Skeletal muscle satellite cell (primary cell): ENCODE results near the gene CCDC9B.

Experiments used
- H3K27me3 ChIP-seq: 2 replicates; pipeline ENCODE4 v1.7.0; 2013; ENCODE audit warnings: low read length; ENCODE audit not compliant: control insufficient read depth, insufficient read depth
- H3K36me3 ChIP-seq: 2 replicates; pipeline ENCODE4 v1.7.0; 2013; ENCODE audit warnings: mild to moderate bottlenecking, control low read depth, low read length; ENCODE audit not compliant: insufficient read depth
- H3K4me1 ChIP-seq: 2 replicates; pipeline ENCODE4 v1.7.0; 2013; ENCODE audit warnings: low read length; ENCODE audit not compliant: control insufficient read depth, insufficient read depth
- H3K4me2 ChIP-seq: 2 replicates; pipeline ENCODE4 v1.7.0; 2013; ENCODE audit warnings: mild to moderate bottlenecking, low read length
- H3K4me3 ChIP-seq: 2 replicates; pipeline ENCODE4 v1.7.0; 2013; ENCODE audit warnings: low read length
- H3K9ac ChIP-seq: 2 replicates; pipeline ENCODE4 v1.7.0; 2013; ENCODE audit warnings: mild to moderate bottlenecking, low read depth, low read length, moderate library complexity
- H3K9me3 ChIP-seq: replicated peaks from 2 replicates; pipeline ENCODE4 v1.7.0; 2013; ENCODE audit warnings: mild to moderate bottlenecking, control low read depth, low read length

The CCDC9B gene

GRCh38 chr15:40300771-40301170, 40.0 kb downstream of the CCDC9B start:
- no peaks in the 10 kb centered on the region for H3K4me1 ChIP-seq
- no peak overlapping the region for H3K9ac ChIP-seq
- peaks cover 81% of the 10 kb centered on the region for H3K27me3 ChIP-seq
- H3K4me3 ChIP-seq, result no peak overlapping the region
- H3K4me2 ChIP-seq, result no peak overlapping the region
- no peaks in the 10 kb centered on the region for H3K36me3 ChIP-seq
- H3K9me3 ChIP-seq, result peaks cover 7% of the 10 kb centered on the region

DNA sequence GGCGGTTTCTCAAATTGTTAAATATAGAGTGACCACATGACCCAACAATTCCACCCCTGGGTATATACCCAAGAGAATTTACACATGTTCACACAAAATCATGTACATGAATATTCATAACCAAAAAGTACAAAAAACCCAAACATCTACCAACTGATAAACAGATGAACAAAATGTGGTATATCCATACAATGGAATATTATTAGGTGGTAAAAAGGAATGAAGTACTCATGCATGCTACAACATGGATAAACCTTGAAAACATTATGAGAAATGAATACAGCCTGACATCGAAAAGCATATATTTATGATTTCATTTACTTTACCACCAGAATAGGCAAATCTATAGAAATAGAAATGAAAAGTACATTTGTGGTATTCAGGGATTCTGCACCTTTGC, 40.4 kb downstream of the CCDC9B start:
- no peak overlapping the region for H3K4me2 ChIP-seq
- no peaks in the 10 kb centered on the region for H3K4me1 ChIP-seq
- peaks cover 7% of the 10 kb centered on the region for H3K9me3 ChIP-seq
- H3K4me3 ChIP-seq, result no peak overlapping the region
- H3K36me3 ChIP-seq, result no peaks in the 10 kb centered on the region
- no peak overlapping the region for H3K9ac ChIP-seq
- peaks cover 81% of the 10 kb centered on the region for H3K27me3 ChIP-seq

DNA sequence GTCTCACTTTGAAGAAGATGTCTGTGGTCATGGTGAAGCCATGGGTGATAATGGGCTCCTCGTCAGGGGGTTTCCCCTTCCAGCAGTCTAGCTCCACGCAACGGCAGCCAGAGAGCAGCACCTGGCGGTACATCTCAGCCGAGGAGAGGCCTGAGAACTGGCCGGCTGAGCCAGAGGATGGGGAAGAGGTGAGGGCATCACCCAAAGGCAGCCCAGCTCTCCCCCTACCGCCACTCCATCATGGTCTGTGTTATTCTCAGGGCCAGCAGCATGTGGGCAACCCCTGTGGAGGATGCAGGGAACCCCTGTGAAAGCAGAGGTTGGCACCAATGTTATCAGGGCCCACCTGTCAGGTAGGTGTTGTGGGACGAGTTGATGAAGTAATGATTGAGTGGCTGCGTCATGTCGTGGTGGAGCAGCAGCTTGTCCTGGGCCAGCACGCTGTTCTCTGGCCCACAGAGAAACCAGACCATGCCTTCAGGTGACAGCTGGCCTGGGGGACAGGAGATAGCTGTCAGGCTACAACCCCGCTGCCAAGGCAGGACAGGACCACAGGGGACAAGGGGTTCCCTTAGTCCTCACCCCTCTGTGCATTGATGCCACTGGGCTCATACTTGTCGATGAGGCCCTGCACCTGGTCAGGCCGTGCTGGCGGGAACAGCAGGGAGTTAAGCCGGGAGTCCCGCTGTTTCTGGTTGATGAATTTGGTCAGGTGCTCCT, 42.4 kb downstream of the CCDC9B start:
- H3K9me3 ChIP-seq, result peaks cover 7% of the 10 kb centered on the region
- H3K4me3 ChIP-seq, result no peak overlapping the region
- peaks cover 84% of the 10 kb centered on the region for H3K27me3 ChIP-seq
- H3K4me1 ChIP-seq, result no peaks in the 10 kb centered on the region
- no peak overlapping the region for H3K9ac ChIP-seq
- H3K36me3 ChIP-seq, result no peaks in the 10 kb centered on the region
- H3K4me2 ChIP-seq, result no peak overlapping the region

DNA sequence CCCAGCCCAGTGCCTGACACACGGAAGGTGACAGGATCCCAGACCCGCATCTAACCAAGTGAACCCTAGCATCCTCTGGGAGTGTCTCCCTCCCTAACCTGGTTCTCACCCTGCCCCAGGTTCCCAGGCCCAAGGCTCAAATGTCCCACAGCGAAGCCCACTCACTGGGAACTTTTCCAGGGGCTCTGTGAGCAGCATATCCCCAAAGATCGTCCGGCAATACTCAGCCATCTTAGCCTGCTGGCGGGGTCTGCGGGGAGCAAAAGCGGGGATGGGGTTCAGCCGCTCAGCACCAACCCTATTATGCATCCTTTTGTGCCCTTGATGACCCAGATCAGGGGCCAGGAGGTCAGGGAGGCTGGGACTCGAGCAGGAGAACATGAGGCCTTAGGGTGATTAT, 43.4 kb downstream of the CCDC9B start:
- Histone ChIP-seq H3K36me3 (no peaks in the 10 kb centered on the region), H3K4me1 (no peaks in the 10 kb centered on the region), H3K27me3 (peaks cover 83% of the 10 kb centered on the region), H3K4me2 (no peak overlapping the region), H3K4me3 (no peak overlapping the region), H3K9me3 (peaks cover 7% of the 10 kb centered on the region), H3K9ac (no peak overlapping the region)

- H3K27me3 ChIP-seq, result peaks cover 83% of the 10 kb centered on the region
- H3K4me3 ChIP-seq, result no peak overlapping the region
- no peak overlapping the region for H3K9ac ChIP-seq
- no peaks in the 10 kb centered on the region for H3K4me1 ChIP-seq
- no peaks in the 10 kb centered on the region for H3K36me3 ChIP-seq
- H3K9me3 ChIP-seq, result peaks cover 7% of the 10 kb centered on the region
- no peak overlapping the region for H3K4me2 ChIP-seq
Measured at GRCh38 chr15:40296561-40297230, 44.0 kb downstream of the CCDC9B start.

- Histone ChIP-seq H3K36me3 (no peaks in the 10 kb centered on the region), H3K4me1 (peaks cover 5% of the 10 kb centered on the region), H3K4me2 (no peak overlapping the region), H3K4me3 (no peak overlapping the region), H3K9me3 (peaks cover 7% of the 10 kb centered on the region), H3K27me3 (peaks cover 84% of the 10 kb centered on the region), H3K9ac (no peak overlapping the region)
Measured at GRCh38 chr15:40295877-40296560, 44.7 kb downstream of the CCDC9B start.

DNA sequence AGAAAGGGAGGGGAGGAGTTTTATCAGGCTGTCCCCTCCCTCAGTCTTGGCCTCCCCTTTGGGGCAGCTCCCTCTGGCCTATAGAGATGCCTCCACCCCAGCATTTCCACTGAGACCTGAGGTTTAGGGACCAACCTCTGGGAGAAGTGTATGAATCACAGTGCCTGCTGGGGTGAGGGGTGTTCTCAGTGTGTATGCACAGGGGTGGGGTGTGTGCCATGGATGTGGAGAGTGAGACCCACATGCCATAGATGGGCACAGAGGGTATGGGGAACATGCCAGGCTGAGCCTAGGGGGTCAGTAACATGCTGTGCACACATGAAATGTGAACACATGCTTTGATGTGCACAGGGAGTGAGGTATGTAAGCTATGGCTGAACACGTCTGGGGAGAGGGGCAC, 45.4 kb downstream of the CCDC9B start:
- H3K36me3 ChIP-seq, result no peaks in the 10 kb centered on the region
- no peak overlapping the region for H3K4me3 ChIP-seq
- H3K4me2 ChIP-seq, result no peak overlapping the region
- peaks cover 82% of the 10 kb centered on the region for H3K27me3 ChIP-seq
- peaks cover 2% of the 10 kb centered on the region for H3K9me3 ChIP-seq
- no peak overlapping the region for H3K9ac ChIP-seq
- H3K4me1 ChIP-seq, result peaks cover 7% of the 10 kb centered on the region

- Histone ChIP-seq H3K4me2 (no peak overlapping the region), H3K4me3 (no peak overlapping the region), H3K36me3 (no peaks in the 10 kb centered on the region), H3K27me3 (peaks cover 90% of the 10 kb centered on the region), H3K4me1 (peaks cover 7% of the 10 kb centered on the region), H3K9me3 (no peaks in the 10 kb centered on the region), H3K9ac (no peak overlapping the region)
Measured at GRCh38 chr15:40293905-40294895, 46.5 kb downstream of the CCDC9B start.

GRCh38 chr15:40293006-40293405, 47.7 kb downstream of the CCDC9B start:
- Histone ChIP-seq H3K4me3 (no peak overlapping the region), H3K27me3 (peaks cover 89% of the 10 kb centered on the region)

GRCh38 chr15:40292246-40292645, 48.5 kb downstream of the CCDC9B start:
- no peaks in the 10 kb centered on the region for H3K36me3 ChIP-seq
- H3K27me3 ChIP-seq, result peaks cover 89% of the 10 kb centered on the region
- H3K4me2 ChIP-seq, result no peak overlapping the region
- no peak overlapping the region for H3K9ac ChIP-seq
- H3K4me3 ChIP-seq, result no peak overlapping the region
- H3K4me1 ChIP-seq, result peaks cover 7% of the 10 kb centered on the region
- H3K9me3 ChIP-seq, result no peaks in the 10 kb centered on the region

More at GRCh38 chr15:40293006-40293405, 47.7 kb downstream of the CCDC9B start:
- H3K4me2 ChIP-seq, result no peak overlapping the region
- no peaks in the 10 kb centered on the region for H3K9me3 ChIP-seq
- H3K4me1 ChIP-seq, result peaks cover 7% of the 10 kb centered on the region
- no peaks in the 10 kb centered on the region for H3K36me3 ChIP-seq
- H3K9ac ChIP-seq, result no peak overlapping the region
